Panc1 (cell line): ENCODE data around the gene EVA1C. TPM values are rescaled to one million over a fixed set of nuclear protein-coding genes. Genes with fewer than 3 reads are reported as not detected.
A peak's percentile ranks its signal among the peaks of the same experiment; 100 is the strongest.

Experiments
- ATAC-seq: fragments of 200-7000 bp; cut with Tn5 transposase; 2 replicates; pipeline ENCODE4 v1.9.1; 2020; ENCODE audit warnings: mild to moderate bottlenecking, moderate library complexity
- BruUV-seq: library from RNA; stranded (reverse); fragments of 400-500 nt; replicated peaks from 2 replicates; lab custom pipeline; 2021; lab: Mats Ljungman, UMichigan
- CTCF ChIA-PET: fragments of 300-600 bp; sonication (Branson Sonifier 250); formaldehyde crosslinking; loops from one replicate; lab custom pipeline; 2022; ENCODE audit warnings: antibody characterized with exemption; lab: Charles Lee
- POLR2A ChIA-PET: fragments of 300-600 bp; sonication (Branson Sonifier 250); formaldehyde crosslinking; loops from one replicate; lab custom pipeline; 2022; ENCODE audit warnings: antibody characterized with exemption; lab: Charles Lee
- DNase-seq: peaks from one replicate; pipeline ENCODE4 v3.0.0-alpha.2; 2010; ENCODE audit warnings: low read depth, low spot score
- H3K27ac ChIP-seq: 2 replicates; pipeline ENCODE4 v1.5.1; 2011; ENCODE audit warnings: mild to moderate bottlenecking, low read length, inconsistent platforms
- H3K27me3 ChIP-seq: fragments of 200-500 bp; sonication (Bioruptor generic); 2 replicates; pipeline ENCODE4 v1.6.0; 2014; ENCODE audit warnings: low read length, inconsistent platforms; ENCODE audit not compliant: control insufficient read depth, insufficient read depth
- H3K36me3 ChIP-seq: fragments of 200-500 bp; sonication (Bioruptor generic); 2 replicates; pipeline ENCODE4 v1.5.1; 2014; ENCODE audit warnings: inconsistent platforms, mild to moderate bottlenecking, low read length, moderate library complexity; ENCODE audit not compliant: control insufficient read depth, insufficient read depth
- H3K4me1 ChIP-seq: 2 replicates; pipeline ENCODE4 v1.5.1; 2011; ENCODE audit warnings: inconsistent platforms, mild to moderate bottlenecking, low read length, moderate library complexity; ENCODE audit not compliant: control insufficient read depth, insufficient read depth
- H3K4me3 ChIP-seq, 2 experiments: 2 replicates each; pipeline ENCODE4 v1.5.1; 2011 to 2012; ENCODE audit warnings: low read depth in 2 of 2, low read length in 2 of 2, mild to moderate bottlenecking in 2 of 2, inconsistent platforms in 1 of 2, moderate library complexity in 1 of 2
- H3K9me3 ChIP-seq: fragments of 200-500 bp; sonication (Bioruptor generic); 2 replicates; pipeline ENCODE4 v1.5.1; 2014; ENCODE audit warnings: low read depth, mild to moderate bottlenecking, inconsistent platforms, low read length, moderate library complexity; ENCODE audit not compliant: control insufficient read depth, insufficient read depth
- POLR2AphosphoS5 ChIP-seq: IDR thresholded peaks from 2 replicates; pipeline ENCODE4 v1.6.1; 2012; ENCODE audit warnings: mild to moderate bottlenecking, low read depth, low read length, moderate library complexity
- SIN3A ChIP-seq: IDR thresholded peaks from 2 replicates; pipeline ENCODE4 v1.6.1; 2012; ENCODE audit warnings: low read depth, mild to moderate bottlenecking, low read length, moderate library complexity, borderline replicate concordance; ENCODE audit not compliant: insufficient read depth
- TCF7L2 ChIP-seq: IDR thresholded peaks from 2 replicates; pipeline ENCODE4 v1.6.1; 2011; ENCODE audit warnings: mild to moderate bottlenecking, low read depth, low read length, inconsistent platforms
- in situ Hi-C: cut with HindIII; loops from 2 replicates; pipeline ENCODE4 v1.10.0; 2016; ENCODE audit warnings: low sequenced_read_pairs, low pct_unique_long_range_greater_than_20kb
- intact Hi-C: fragments of 100-400 bp; cut with micrococcal nuclease; formaldehyde crosslinking; loops from one replicate; pipeline ENCODE4 v1.10.0; 2022; ENCODE audit not compliant: unreplicated experiment
- total RNA-seq: library from RNA; stranded (reverse); gene quantifications from one replicate; pipeline ENCODE4 v1.2.1, GENCODE V29; 2021; ENCODE audit not compliant: unreplicated experiment
- TF ChIP-seq, protein P1 (sequence below), 2 experiments: IDR thresholded peaks; 2 replicates each; pipeline ENCODE4 v1.6.1; 2011 to 2012; ENCODE audit warnings: low read depth in 2 of 2, control low read depth in 1 of 2, low read length in 1 of 2, mild to moderate bottlenecking in 1 of 2, moderate library complexity in 1 of 2; ENCODE audit not compliant: insufficient read depth in 1 of 2
- TF ChIP-seq, protein P2 (sequence below): fragments of 450-650 bp; IDR thresholded peaks from 2 replicates; pipeline ENCODE4 v1.5.1; 2017; ENCODE audit warnings: mild to moderate bottlenecking

EVA1C gene
- total RNA-seq, 1 experiment from 2014 or later = 2.8 TPM

DNA sequence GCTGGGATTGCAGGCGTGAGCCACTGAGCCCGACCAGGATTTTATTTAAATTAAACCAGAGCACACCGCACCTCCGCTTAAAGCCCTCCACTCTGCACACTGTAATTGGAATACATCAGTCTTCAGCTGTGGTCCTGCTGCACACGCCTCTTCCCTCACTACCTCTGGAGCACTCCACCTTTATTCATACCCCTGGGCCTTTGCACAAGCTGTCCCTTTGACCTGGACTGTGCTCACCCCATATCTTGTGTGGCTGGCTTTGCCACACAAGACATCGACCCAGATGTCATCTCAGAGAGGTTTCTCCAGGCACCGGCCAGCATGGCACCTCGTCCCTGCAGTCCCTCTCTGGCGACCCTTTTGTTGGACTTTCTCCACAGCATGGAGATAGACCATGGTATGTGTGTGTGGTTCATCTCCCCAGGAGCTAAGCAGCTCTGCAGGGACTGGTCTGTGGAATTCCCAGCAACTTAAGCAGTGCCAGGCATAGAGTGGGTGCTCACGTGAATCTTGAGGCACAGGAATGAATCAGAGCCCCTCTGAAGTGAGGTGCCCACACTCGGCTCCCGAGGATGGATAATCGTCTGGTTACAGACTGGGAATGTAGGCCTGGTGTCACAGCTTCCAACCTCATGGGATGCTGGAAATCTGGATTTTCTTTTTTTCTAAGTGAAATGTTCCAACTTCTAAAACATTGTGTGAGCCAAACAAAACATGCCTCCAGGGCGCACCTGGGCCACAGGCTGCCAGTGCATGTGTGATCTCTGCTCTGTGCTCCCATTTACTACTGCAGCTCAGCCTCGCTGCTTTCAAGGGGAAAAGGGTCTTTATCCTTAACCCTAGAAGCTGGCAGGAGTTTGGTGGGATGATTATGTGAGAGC is 61.9 kb downstream of the EVA1C start:
- TF ChIP-seq, protein P1, sequence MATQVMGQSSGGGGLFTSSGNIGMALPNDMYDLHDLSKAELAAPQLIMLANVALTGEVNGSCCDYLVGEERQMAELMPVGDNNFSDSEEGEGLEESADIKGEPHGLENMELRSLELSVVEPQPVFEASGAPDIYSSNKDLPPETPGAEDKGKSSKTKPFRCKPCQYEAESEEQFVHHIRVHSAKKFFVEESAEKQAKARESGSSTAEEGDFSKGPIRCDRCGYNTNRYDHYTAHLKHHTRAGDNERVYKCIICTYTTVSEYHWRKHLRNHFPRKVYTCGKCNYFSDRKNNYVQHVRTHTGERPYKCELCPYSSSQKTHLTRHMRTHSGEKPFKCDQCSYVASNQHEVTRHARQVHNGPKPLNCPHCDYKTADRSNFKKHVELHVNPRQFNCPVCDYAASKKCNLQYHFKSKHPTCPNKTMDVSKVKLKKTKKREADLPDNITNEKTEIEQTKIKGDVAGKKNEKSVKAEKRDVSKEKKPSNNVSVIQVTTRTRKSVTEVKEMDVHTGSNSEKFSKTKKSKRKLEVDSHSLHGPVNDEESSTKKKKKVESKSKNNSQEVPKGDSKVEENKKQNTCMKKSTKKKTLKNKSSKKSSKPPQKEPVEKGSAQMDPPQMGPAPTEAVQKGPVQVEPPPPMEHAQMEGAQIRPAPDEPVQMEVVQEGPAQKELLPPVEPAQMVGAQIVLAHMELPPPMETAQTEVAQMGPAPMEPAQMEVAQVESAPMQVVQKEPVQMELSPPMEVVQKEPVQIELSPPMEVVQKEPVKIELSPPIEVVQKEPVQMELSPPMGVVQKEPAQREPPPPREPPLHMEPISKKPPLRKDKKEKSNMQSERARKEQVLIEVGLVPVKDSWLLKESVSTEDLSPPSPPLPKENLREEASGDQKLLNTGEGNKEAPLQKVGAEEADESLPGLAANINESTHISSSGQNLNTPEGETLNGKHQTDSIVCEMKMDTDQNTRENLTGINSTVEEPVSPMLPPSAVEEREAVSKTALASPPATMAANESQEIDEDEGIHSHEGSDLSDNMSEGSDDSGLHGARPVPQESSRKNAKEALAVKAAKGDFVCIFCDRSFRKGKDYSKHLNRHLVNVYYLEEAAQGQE (IDR thresholded peaks at IDR 0.05; ENCODE audit: insufficient read depth in 1 of 2, low read depth in 2 of 2, low read length in 1 of 2) = no peak
- TF ChIP-seq TCF7L2 (no peak), POLR2AphosphoS5 (no peak), SIN3A (no peak)
- TF ChIP-seq, protein P2, sequence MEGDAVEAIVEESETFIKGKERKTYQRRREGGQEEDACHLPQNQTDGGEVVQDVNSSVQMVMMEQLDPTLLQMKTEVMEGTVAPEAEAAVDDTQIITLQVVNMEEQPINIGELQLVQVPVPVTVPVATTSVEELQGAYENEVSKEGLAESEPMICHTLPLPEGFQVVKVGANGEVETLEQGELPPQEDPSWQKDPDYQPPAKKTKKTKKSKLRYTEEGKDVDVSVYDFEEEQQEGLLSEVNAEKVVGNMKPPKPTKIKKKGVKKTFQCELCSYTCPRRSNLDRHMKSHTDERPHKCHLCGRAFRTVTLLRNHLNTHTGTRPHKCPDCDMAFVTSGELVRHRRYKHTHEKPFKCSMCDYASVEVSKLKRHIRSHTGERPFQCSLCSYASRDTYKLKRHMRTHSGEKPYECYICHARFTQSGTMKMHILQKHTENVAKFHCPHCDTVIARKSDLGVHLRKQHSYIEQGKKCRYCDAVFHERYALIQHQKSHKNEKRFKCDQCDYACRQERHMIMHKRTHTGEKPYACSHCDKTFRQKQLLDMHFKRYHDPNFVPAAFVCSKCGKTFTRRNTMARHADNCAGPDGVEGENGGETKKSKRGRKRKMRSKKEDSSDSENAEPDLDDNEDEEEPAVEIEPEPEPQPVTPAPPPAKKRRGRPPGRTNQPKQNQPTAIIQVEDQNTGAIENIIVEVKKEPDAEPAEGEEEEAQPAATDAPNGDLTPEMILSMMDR = no peak
- DNase-seq = no peak
- Histone ChIP-seq H3K4me3 (no peak overlapping the region), H3K27me3 (no peaks in the 10 kb centered on the region), H3K27ac (peak overlapping the region; percentile 23; the same call in 1 of the 2 replicates), H3K9me3 (no peaks in the 10 kb centered on the region), H3K4me1 (peaks cover 22% of the 10 kb centered on the region), H3K36me3 (no peaks in the 10 kb centered on the region)
- intact Hi-C loops (no loop called here), in situ Hi-C loops (no loop called here)
- POLR2A ChIA-PET = no interaction called here
- no TSS peak for BruUV-seq
- ATAC-seq = no peak
- CTCF ChIA-PET = no interaction called here

DNA sequence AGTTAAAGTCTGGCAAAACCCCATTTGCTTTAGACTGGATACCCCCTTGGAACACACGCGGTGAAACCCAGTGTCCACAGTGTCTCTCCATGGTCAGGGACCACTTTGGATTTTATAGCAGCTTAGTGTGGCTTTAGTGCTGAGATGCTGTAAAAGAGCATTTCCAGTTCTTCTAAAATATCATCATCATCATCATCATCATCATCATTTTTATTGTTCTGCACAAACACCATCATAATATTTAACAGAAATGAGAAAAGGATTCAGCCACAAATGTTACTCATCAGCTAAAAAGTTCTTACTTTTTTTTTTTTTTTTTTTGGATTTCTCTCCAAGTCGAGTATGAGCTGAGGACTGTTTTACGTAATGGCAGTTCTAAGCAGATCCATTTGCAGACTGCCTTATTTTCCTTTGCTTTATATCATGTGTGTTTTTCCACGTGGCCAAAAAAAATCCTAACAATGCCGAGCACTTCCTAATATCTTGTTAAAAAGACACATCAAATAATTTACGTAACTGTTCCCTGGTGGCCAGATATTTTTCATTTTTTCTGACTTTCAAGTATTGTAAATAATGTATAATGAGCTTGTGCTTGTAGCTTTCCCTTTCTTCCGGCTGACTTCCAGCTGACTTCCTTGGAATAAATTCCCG is 62.8 kb downstream of the EVA1C start:
- H3K27me3 ChIP-seq = no peaks in the 10 kb centered on the region
- H3K9me3 ChIP-seq = no peaks in the 10 kb centered on the region
- BruUV-seq = no TSS peak
- ChIA-PET CTCF (no interaction called here), POLR2A (interaction anchor here (0.6 to 0.7 kb wide), 2 partner anchors 46 to 521 kb away, joined by 6 to 8 read pairs; no protein-coding TSS in a partner anchor)
- ATAC-seq (no peak), DNase-seq (no peak)
- peaks cover 22% of the 10 kb centered on the region for H3K4me1 ChIP-seq
- H3K27ac ChIP-seq = peak overlapping the region; percentile 23; the same call in 1 of the 2 replicates
- H3K4me3 ChIP-seq = no peak overlapping the region
- in situ Hi-C loops (no loop called here), intact Hi-C loops (no loop called here)
- no peaks in the 10 kb centered on the region for H3K36me3 ChIP-seq
- TF ChIP-seq TCF7L2 = no peak
- TF ChIP-seq, protein P2 = no peak
- TF ChIP-seq POLR2AphosphoS5 = no peak
- TF ChIP-seq, protein P1 (IDR thresholded peaks at IDR 0.05; ENCODE audit: insufficient read depth in 1 of 2, low read depth in 2 of 2, low read length in 1 of 2) = no peak
- no peak for TF ChIP-seq SIN3A
